Cerebellar cortex (tissue), 1 donor: Measurements from ENCODE around the gene TTLL11.

Experiments
- DNase-seq: peaks from one replicate; pipeline ENCODE4 v3.0.0-alpha.2; 2015; ENCODE audit warnings: low spot score

The TTLL11 gene

GRCh38 chr9:121939643-121940042, 153.5 kb downstream of the TTLL11 start:
- DNase-seq = no peak

GRCh38 chr9:121938621-121939020, 154.5 kb downstream of the TTLL11 start:
- DNase-seq = no peak

GRCh38 chr9:121937240-121937639, 155.9 kb downstream of the TTLL11 start:
- DNase-seq = peak; percentile 52

GRCh38 chr9:121935739-121936138, 157.4 kb downstream of the TTLL11 start:
- peak; percentile 42 for DNase-seq

GRCh38 chr9:121930956-121931355, 162.2 kb downstream of the TTLL11 start:
- no peak for DNase-seq

- DNase-seq = peak; percentile 39
Measured at GRCh38 chr9:121929893-121930875, 162.9 kb downstream of the TTLL11 start.

- DNase-seq = peak; percentile 75
Measured at GRCh38 chr9:121927636-121928035, 165.5 kb downstream of the TTLL11 start.

- no peak for DNase-seq
Measured at GRCh38 chr9:121927081-121927480, 166.0 kb downstream of the TTLL11 start.

GRCh38 chr9:121926351-121926801, 166.7 kb downstream of the TTLL11 start:
- peak; percentile 72 for DNase-seq

GRCh38 chr9:121925935-121926334, 167.2 kb downstream of the TTLL11 start:
- DNase-seq = no peak

GRCh38 chr9:121924700-121925099, 168.4 kb downstream of the TTLL11 start:
- peak; percentile 34 for DNase-seq

GRCh38 chr9:121921444-121921843, 171.7 kb downstream of the TTLL11 start:
- no peak for DNase-seq

GRCh38 chr9:121917375-121918335, 175.5 kb downstream of the TTLL11 start:
- DNase-seq = no peak

GRCh38 chr9:121915304-121915625, 177.8 kb downstream of the TTLL11 start:
- DNase-seq = no peak

- peak; percentile 55 for DNase-seq
Measured at GRCh38 chr9:121914604-121915303, 178.4 kb downstream of the TTLL11 start.

GRCh38 chr9:121914017-121914595, 179.0 kb downstream of the TTLL11 start:
- no peak for DNase-seq

- no peak for DNase-seq
Measured at GRCh38 chr9:121912812-121913627, 180.1 kb downstream of the TTLL11 start.

- no peak for DNase-seq
Measured at GRCh38 chr9:121910491-121911040, 182.5 kb downstream of the TTLL11 start.

GRCh38 chr9:121909111-121909510, 184.0 kb downstream of the TTLL11 start:
- DNase-seq = no peak
